Keratinocyte (primary cell): Measurements from ENCODE around the gene CDS2. TPM values are rescaled to one million over a fixed set of nuclear protein-coding genes. Genes with fewer than 3 reads are reported as not detected.

Source experiments
- DNase-seq: peaks from one replicate; pipeline ENCODE4 v3.0.0-alpha.2; 2011; ENCODE audit warnings: low read depth, missing footprints, low spot score
- FAIRE-seq: peaks from 2 replicates; lab custom pipeline; 2011; peaks lifted over from hg19 to GRCh38; lab: Jason Lieb, UNC
- H2AFZ ChIP-seq: 2 replicates; pipeline ENCODE4 v1.6.0; 2012; ENCODE audit warnings: low read length, control low read depth, inconsistent platforms; ENCODE audit not compliant: control insufficient read depth
- H3K27ac ChIP-seq: 2 replicates; pipeline ENCODE4 v1.5.1; 2011; ENCODE audit warnings: low read length; ENCODE audit not compliant: control insufficient read depth, insufficient read depth
- H3K27me3 ChIP-seq: 3 replicates; pipeline ENCODE4 v1.6.0; 2011; ENCODE audit warnings: low read length; ENCODE audit not compliant: control insufficient read depth, insufficient read depth; ENCODE audit errors: extremely low read depth
- H3K36me3 ChIP-seq, 2 experiments: 2 replicates in 1 of 2; 3 replicates in 1 of 2; pipeline ENCODE4 v1.5.1; 2011; ENCODE audit warnings: low read length in 2 of 2, mild to moderate bottlenecking in 1 of 2; ENCODE audit not compliant: control insufficient read depth in 2 of 2, insufficient read depth in 2 of 2; ENCODE audit errors: extremely low read depth in 1 of 2
- H3K4me1 ChIP-seq: 3 replicates; pipeline ENCODE4 v1.5.1; 2011; ENCODE audit warnings: low read length; ENCODE audit not compliant: control insufficient read depth, insufficient read depth; ENCODE audit errors: extremely low read depth
- H3K4me2 ChIP-seq: 3 replicates; pipeline ENCODE4 v1.6.0; 2011; ENCODE audit warnings: low read depth, low read length; ENCODE audit not compliant: control insufficient read depth, insufficient read depth; ENCODE audit errors: extremely low read depth
- H3K4me3 ChIP-seq, 3 experiments: fragments of 200-600 bp in 1 of 3; sonication (generic) in 1 of 3; 2 replicates in 2 of 3; 3 replicates in 1 of 3; pipeline ENCODE4 v1.5.1; 2011 to 2016; ENCODE audit warnings: low read length in 3 of 3, mild to moderate bottlenecking in 3 of 3, control low read depth in 2 of 3, inconsistent platforms in 1 of 3, low read depth in 1 of 3, mixed read lengths in 1 of 3, mixed run types in 1 of 3, moderate library complexity in 1 of 3; ENCODE audit not compliant: control insufficient read depth in 2 of 3, insufficient read depth in 2 of 3; ENCODE audit errors: extremely low read depth in 1 of 3
- H3K79me2 ChIP-seq: 2 replicates; pipeline ENCODE4 v1.6.0; 2012; ENCODE audit warnings: low read length; ENCODE audit not compliant: control insufficient read depth, insufficient read depth
- H3K9ac ChIP-seq: 3 replicates; pipeline ENCODE4 v1.6.0; 2011; ENCODE audit warnings: low read length; ENCODE audit not compliant: control insufficient read depth, insufficient read depth; ENCODE audit errors: extremely low read depth
- H3K9me1 ChIP-seq: 3 replicates; pipeline ENCODE4 v1.6.0; 2011; ENCODE audit warnings: low read length; ENCODE audit not compliant: control insufficient read depth, insufficient read depth; ENCODE audit errors: extremely low read depth
- H3K9me3 ChIP-seq: 2 replicates; pipeline ENCODE4 v1.5.1; 2012; ENCODE audit warnings: low read depth, low read length; ENCODE audit not compliant: control insufficient read depth
- H4K20me1 ChIP-seq: 3 replicates; pipeline ENCODE4 v1.6.0; 2011; ENCODE audit warnings: low read length; ENCODE audit not compliant: control insufficient read depth, insufficient read depth; ENCODE audit errors: extremely low read depth
- CTCF ChIP-seq, 3 experiments: IDR thresholded peaks in 1 of 3; conservative IDR thresholded peaks in 1 of 3; optimal IDR thresholded peaks in 1 of 3; 2 replicates in 2 of 3; 3 replicates in 1 of 3; pipeline versions ENCODE3 to v1.5.1; 2011; ENCODE audit warnings: low read length in 3 of 3, mild to moderate bottlenecking in 3 of 3, moderate library complexity in 2 of 3, control low read depth in 1 of 3, inconsistent platforms in 1 of 3; ENCODE audit not compliant: insufficient read depth in 2 of 3; ENCODE audit errors: extremely low read depth in 1 of 3
- EZH2 ChIP-seq: IDR thresholded peaks from one replicate; pipeline ENCODE4 v1.6.1; 2012; ENCODE audit warnings: inconsistent platforms, mild to moderate bottlenecking, low read length, moderate library complexity
- dilution Hi-C: fragments of 300-500 bp; cut with MboI; formaldehyde crosslinking; loops from one replicate; pipeline ENCODE4 v1.7.0; 2020; ENCODE audit warnings: low sequenced_read_pairs; ENCODE audit not compliant: extremely low pct_ligation_motif_present
- polyA plus RNA-seq, 5 experiments: library from polyadenylated mRNA; depleted of rRNA in 3 of 5; stranded (reverse) in 3 of 5; stranded (forward) in 1 of 5; unstranded in 1 of 5; fragments of >200 nt; gene quantifications; 1 replicate in 1 of 5; 2 replicates in 3 of 5; 3 replicates in 1 of 5; pipeline versions ENCODE4 v1.2.1 to v1.2.3, GENCODE V29; 2011 to 2012; ENCODE audit warnings: missing spikeins in 2 of 5, low read depth in 1 of 5, low replicate concordance in 1 of 5

CDS2 gene
- polyA plus RNA-seq, 1 donor (not counting 4 experiments of a cell fraction or from before 2014, with no cell fraction given) = 67.1 TPM

DNA sequence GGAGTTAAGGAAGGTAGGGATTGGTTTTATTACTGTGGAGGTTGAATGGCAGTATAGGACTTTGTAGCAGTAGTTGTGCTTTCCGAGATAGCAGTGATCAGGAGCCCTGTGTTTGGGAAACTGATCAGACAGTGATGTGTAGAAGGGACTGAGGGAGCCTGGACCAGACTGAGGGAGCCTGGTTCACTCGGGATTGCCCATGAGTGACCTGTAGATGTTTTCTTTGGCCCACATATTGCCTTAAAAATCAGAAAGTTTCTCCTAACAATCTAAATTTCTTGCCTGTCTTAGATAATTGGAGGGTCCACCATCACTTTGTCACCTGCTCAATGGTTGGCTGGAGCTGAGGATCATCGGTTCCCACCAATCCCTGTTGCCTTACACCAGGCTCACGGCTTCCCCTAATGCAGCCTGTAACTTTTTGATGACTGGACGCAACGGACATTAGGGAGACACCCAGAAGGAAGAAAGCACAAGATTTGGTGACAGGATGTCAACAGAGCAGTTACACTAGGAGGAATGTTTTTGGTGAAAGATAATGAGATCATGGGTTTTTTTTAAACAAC is 1.1 kb downstream of the CDS2 start:
- Histone ChIP-seq H2AFZ (peak overlapping the region; percentile 85), H3K9me1 (no peaks in the 10 kb centered on the region), H3K27me3 (no peaks in the 10 kb centered on the region), H3K79me2 (peaks cover 47% of the 10 kb centered on the region), H3K4me2 (peak overlapping the region; percentile 91), H3K27ac (peak overlapping the region; percentile 76), H3K36me3 (peaks cover 0 to 1% of the 10 kb centered on the region in 2 experiments), H3K9me3 (no peaks in the 10 kb centered on the region), H3K9ac (peak overlapping the region; percentile 83), H4K20me1 (no peaks in the 10 kb centered on the region), H3K4me1 (peaks cover 8% of the 10 kb centered on the region), H3K4me3 (peak overlapping the region; percentile 70 to 95 (median 91))
- TF ChIP-seq EZH2 (no peak), CTCF (optimal IDR thresholded peaks at IDR 0.05 in 1 of 3, IDR thresholded peaks at IDR 0.05 in 1 of 3, conservative IDR thresholded peaks at IDR 0.05 in 1 of 3; ENCODE audit: extremely low read depth in 1 of 3, insufficient read depth in 2 of 3, low read length in 3 of 3) (no peak)
- dilution Hi-C loops = no loop called here
- FAIRE-seq (peak; percentile 23), DNase-seq (no peak)

DNA sequence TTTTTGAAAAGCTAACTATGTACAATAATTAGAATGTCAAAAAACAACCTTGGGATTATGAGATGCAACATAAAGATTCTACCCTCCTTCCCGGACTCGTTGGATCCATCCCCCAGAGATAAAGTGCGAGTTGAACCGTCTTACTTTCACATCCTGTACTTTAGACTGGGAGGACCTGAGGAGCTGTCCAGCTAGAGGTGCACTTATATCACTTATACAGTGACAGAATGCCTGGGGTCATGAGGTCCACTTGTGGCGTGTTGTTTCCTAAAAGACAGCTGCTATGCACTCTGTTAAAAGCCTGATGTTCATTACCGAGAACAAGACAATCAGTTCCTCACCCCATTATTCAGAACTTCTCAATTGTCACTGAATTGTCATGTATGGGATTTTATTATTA is 2.1 kb downstream of the CDS2 start:
- TF ChIP-seq EZH2 (no peak), CTCF (optimal IDR thresholded peaks at IDR 0.05 in 1 of 3, IDR thresholded peaks at IDR 0.05 in 1 of 3, conservative IDR thresholded peaks at IDR 0.05 in 1 of 3; ENCODE audit: extremely low read depth in 1 of 3, insufficient read depth in 2 of 3, low read length in 3 of 3) (no peak)
- H3K4me2 ChIP-seq = no peak overlapping the region
- H3K4me1 ChIP-seq = peaks cover 8% of the 10 kb centered on the region
- H3K9me1 ChIP-seq = no peaks in the 10 kb centered on the region
- no peak for DNase-seq
- H2AFZ ChIP-seq = no peak overlapping the region
- no peak overlapping the region for H3K27ac ChIP-seq
- no peak overlapping the region for H3K4me3 ChIP-seq
- no peak for FAIRE-seq
- H3K36me3 ChIP-seq = peaks cover 0 to 1% of the 10 kb centered on the region in 2 experiments
- peaks cover 53% of the 10 kb centered on the region for H3K79me2 ChIP-seq
- no peaks in the 10 kb centered on the region for H3K27me3 ChIP-seq
- H3K9ac ChIP-seq = no peak overlapping the region
- dilution Hi-C loops = no loop called here
- no peaks in the 10 kb centered on the region for H4K20me1 ChIP-seq
- no peaks in the 10 kb centered on the region for H3K9me3 ChIP-seq
